Activated naive CD8-positive, alpha-beta T cell (primary cell): ENCODE measurements around the gene MRPL11.

Source experiments
- H3K27ac Mint-ChIP-seq: one replicate; pipeline ENCODE4 v1.8.0; 2021; ENCODE audit warnings: mixed read lengths
- H3K27me3 Mint-ChIP-seq: one replicate; pipeline ENCODE4 v1.8.0; 2021; ENCODE audit warnings: mixed read lengths
- H3K36me3 Mint-ChIP-seq: one replicate; pipeline ENCODE4 v1.8.0; 2021; ENCODE audit warnings: mixed read lengths
- H3K4me1 Mint-ChIP-seq: one replicate; pipeline ENCODE4 v1.8.0; 2021; ENCODE audit warnings: low read depth, mixed read lengths
- H3K4me3 Mint-ChIP-seq: one replicate; pipeline ENCODE4 v1.8.0; 2021; ENCODE audit warnings: mild to moderate bottlenecking, mixed read lengths
- H3K9me3 Mint-ChIP-seq: one replicate; pipeline ENCODE4 v1.8.0; 2021; ENCODE audit warnings: low read depth, mixed read lengths

MRPL11 gene

GRCh38 chr11:66408488-66409214, 30.0 kb downstream of the MRPL11 start:
- H3K36me3 Mint-ChIP-seq: no peaks in the 10 kb centered on the region
- H3K4me1 Mint-ChIP-seq: peaks cover 3% of the 10 kb centered on the region
- H3K27ac Mint-ChIP-seq: no peak overlapping the region
- H3K4me3 Mint-ChIP-seq: peak overlapping the region; percentile 87
- H3K9me3 Mint-ChIP-seq: no peaks in the 10 kb centered on the region
- peaks cover 14% of the 10 kb centered on the region for H3K27me3 Mint-ChIP-seq

GRCh38 chr11:66407651-66408050, 31.0 kb downstream of the MRPL11 start:
- Mint-ChIP-seq H3K36me3 (no peaks in the 10 kb centered on the region), H3K27me3 (peaks cover 9% of the 10 kb centered on the region), H3K9me3 (no peaks in the 10 kb centered on the region), H3K4me1 (peaks cover 3% of the 10 kb centered on the region), H3K27ac (no peak overlapping the region), H3K4me3 (no peak overlapping the region)

GRCh38 chr11:66393954-66394353, 44.7 kb downstream of the MRPL11 start:
- Mint-ChIP-seq H3K36me3 (no peaks in the 10 kb centered on the region), H3K4me1 (peaks cover 1% of the 10 kb centered on the region), H3K9me3 (no peaks in the 10 kb centered on the region), H3K27me3 (peaks cover 4% of the 10 kb centered on the region), H3K27ac (no peak overlapping the region), H3K4me3 (no peak overlapping the region)

- Mint-ChIP-seq H3K27me3 (peaks cover 4% of the 10 kb centered on the region), H3K4me1 (peaks cover 5% of the 10 kb centered on the region), H3K27ac (no peak overlapping the region), H3K4me3 (no peak overlapping the region), H3K9me3 (no peaks in the 10 kb centered on the region), H3K36me3 (no peaks in the 10 kb centered on the region)
Measured at GRCh38 chr11:66391322-66391721, 47.3 kb downstream of the MRPL11 start.

GRCh38 chr11:66388780-66389386, 49.8 kb downstream of the MRPL11 start:
- H3K4me1 Mint-ChIP-seq: peaks cover 8% of the 10 kb centered on the region
- H3K36me3 Mint-ChIP-seq: no peaks in the 10 kb centered on the region
- H3K9me3 Mint-ChIP-seq: no peaks in the 10 kb centered on the region
- H3K27ac Mint-ChIP-seq: no peak overlapping the region
- no peak overlapping the region for H3K4me3 Mint-ChIP-seq
- H3K27me3 Mint-ChIP-seq: peaks cover 2% of the 10 kb centered on the region

- Mint-ChIP-seq H3K4me1 (peaks cover 7% of the 10 kb centered on the region), H3K4me3 (peak overlapping the region; percentile 49), H3K9me3 (no peaks in the 10 kb centered on the region), H3K27me3 (peaks cover 2% of the 10 kb centered on the region), H3K36me3 (no peaks in the 10 kb centered on the region), H3K27ac (no peak overlapping the region)
Measured at GRCh38 chr11:66386171-66387069, 52.2 kb downstream of the MRPL11 start.
